Activated CD8-positive, alpha-beta memory T cell treated with anti-CD3 and anti-CD28 coated beads, Interleukin-2, amount 50 U/mL, for 48 hours (primary cell): ENCODE measurements around the gene NECTIN1.
"Not testable (repeated sequence)": the region's sequence is repeated elsewhere in the genome, so short reads cannot be mapped to it uniquely, and the experiment has no call there.

Experiments used
- DNase-seq: peaks from one replicate; pipeline ENCODE4 v3.0.0-alpha.2; 2020

Gene NECTIN1

DNA sequence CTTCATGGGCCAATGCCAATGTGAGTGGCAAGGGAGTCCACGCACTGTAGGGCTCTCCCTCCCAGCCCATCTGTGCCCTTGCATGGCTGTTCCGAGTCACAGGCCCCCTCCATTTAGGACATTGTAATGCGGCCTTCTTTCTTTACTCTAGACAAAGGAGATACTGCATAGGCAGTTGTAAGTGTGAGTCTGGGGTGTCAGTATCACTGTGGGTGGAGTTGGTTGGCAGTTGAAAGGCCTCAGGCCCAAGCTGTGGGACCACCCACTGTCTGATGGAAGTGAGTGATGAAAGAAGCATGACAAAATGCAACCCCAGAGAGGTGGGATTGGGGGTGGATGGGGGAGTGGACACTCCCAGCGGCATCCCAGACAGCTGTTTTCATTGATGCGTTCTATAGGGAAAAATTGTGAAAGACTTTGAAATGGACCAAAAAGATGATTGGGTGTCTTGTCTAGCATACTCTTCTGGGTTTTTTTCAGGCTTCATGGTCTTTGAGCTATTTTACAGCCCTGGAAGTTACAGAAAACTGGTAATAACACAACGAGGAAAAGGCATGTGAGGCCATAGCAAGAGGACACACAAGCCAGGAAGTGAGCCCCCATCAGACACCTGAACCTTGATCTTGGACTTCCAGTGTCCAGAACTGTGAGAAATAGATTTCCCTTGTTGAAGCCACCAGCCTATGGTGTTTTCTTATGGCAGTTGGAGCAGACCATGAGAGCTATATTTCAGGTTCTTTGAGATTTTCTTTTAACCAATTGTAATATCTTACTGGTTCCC, 114.6 kb downstream of the NECTIN1 start:
- DNase-seq: no peak

DNA sequence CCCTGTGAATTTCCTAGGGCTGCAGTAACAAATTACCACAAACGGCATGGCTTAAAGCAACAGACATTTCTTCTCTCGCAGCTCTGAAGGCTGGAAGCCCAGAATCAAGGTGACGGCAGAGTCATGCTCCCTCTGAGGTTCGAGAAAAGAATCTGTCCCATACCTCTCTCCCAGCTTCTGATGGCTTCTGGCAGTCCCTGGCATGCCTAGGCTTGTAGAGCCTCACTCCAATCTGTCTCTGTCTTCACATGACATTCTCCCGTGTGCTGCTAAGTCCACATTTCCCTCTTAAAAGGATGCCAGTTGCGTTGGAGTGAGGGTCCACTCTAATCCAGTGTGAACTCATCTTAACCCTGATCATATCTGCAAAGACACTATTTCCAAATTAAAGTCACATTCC, 116.2 kb downstream of the NECTIN1 start:
- DNase-seq: no peak

DNA sequence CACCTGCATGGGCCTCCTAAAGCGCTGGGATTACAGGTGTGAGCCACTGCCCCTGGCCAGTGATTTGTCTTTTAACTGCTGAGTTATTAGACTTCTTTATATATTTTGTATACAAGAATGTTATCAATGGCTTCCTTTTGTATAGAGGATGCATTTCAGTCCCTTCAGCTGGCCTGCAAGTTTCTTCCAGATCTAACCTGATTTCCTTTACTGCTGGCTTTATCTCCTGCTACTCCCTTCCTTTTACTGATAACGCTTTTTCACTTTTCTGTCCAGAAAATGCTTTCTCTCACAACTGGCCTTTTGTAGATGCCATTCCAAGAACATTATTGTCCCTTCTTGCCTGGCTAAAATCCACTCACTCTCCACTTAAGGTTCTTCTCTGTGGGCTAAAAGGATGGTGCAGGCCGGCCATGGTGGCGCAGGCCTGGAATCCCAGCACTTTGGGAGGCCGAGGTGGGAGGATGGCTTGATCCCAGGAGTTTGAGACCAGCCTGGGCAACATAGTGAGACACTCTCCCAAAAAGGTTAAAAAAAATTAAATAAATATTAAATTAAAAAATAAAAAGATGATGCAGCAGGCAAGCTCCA, 118.1 kb downstream of the NECTIN1 start:
- no peak for DNase-seq

DNA sequence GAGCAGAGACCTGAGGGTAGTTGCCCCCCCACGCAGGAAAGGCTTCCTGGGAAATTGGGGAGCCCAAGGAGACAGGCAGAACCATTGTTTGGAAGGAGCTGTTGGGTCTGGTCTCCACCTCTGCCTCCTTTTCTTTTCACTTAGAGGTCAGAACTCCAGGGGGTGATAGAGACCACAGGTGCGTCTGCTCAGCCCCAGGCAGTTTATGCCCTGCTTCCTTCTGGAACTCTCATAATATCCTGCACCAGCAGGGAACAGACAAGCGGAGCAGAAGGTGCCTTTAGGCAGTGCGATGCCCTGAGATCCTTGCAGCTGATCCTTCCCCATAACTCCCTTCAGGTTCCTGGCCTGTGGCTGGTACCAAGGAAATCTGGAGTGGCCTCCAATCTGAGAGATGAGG, 120.2 kb downstream of the NECTIN1 start:
- DNase-seq: no peak

DNA sequence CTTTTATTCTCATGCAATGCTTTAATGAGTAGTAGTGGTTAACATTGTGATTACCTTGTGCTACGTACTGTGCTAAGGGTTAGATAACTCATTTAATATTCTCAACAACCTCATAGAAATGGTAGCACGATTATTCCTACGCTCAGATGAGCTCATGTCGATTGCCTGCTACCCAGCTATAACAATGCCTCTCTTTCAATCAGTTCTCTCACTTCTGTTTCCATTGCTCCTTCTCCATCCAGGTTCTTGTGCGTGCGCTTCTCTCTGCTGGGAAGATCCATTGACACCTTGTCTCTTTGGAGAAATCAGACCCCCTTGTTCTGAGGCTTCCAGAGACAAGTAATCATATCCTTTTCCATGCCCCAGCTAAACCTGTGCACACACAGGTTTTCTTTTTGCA, 120.8 kb downstream of the NECTIN1 start:
- DNase-seq: no peak

DNA sequence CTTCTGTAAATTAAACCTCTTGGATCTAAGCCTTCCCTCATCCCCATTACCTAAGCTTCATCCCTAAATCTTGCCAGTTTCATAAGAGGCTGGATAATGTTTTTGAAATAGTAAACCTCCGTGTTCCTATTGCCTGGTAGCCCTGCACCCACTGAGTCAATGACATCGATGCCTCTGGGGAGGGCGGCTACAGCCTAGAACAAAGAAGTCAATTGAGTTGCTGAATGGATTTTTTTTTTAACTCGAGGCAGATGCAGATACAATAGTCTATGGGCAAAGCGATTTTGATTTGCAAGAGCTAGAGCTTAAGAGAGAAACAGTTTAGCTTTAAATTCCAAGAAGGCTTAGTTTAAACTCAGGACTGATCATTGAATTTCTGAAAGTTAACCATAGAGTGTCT, 121.3 kb downstream of the NECTIN1 start:
- no peak for DNase-seq

DNA sequence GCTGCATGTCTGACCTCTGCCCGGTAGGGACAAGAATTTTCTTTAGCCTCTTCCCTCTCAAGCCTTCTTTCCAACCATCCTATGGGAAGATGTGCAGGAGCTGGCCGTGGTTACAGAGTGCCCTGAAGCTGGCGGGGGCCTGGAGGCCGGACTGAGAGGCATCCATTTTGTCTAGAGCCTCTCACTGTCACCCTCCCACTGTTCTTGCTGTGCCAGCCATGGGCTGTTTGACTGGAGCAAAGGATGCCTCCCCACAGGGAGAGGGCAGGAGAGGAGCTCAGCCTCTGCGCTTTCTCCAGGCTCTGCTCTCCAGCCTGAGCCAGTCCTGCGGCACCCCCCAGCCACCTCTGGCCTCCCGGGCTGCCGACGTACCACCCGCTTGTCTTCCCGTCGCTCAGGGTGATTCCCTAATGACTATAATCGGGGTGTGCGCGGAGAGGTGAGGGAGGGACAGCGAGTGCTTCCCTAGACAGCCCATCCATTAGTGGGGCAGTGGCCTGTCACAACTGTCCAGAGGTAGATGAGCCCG, 123.8 kb downstream of the NECTIN1 start:
- no peak for DNase-seq

DNA sequence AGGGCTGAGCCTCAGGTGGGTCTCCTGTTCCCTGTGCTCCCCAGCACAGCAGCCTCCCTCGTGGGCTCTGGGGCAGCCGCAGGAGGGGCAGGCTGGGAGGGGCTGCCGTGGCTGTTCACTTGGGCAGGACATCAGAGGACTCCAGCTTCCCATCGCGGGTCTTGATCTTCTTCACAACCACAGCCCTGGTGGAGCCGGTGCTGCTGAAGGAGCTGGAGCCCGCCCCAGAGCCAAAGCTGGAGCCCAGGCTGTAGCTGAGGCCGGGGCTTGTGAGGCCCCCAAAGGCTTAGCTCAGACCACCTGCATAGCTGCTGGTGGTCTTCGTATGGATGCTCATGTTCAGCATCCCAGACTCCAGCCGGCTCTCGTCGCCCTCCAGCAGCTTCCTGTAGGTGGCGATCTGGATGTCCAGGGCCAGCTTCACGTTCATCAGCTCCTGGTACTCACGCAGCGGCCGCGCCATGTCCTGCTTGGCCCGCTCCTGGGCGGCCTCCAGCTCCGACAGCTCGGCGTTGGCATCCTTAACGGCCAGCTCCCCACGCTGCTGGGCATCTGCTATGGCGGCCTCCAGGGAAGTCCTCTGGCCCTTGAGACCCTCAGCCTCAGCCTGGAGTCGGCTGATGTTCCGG, 126.1 kb downstream of the NECTIN1 start:
- no peak for DNase-seq

DNA sequence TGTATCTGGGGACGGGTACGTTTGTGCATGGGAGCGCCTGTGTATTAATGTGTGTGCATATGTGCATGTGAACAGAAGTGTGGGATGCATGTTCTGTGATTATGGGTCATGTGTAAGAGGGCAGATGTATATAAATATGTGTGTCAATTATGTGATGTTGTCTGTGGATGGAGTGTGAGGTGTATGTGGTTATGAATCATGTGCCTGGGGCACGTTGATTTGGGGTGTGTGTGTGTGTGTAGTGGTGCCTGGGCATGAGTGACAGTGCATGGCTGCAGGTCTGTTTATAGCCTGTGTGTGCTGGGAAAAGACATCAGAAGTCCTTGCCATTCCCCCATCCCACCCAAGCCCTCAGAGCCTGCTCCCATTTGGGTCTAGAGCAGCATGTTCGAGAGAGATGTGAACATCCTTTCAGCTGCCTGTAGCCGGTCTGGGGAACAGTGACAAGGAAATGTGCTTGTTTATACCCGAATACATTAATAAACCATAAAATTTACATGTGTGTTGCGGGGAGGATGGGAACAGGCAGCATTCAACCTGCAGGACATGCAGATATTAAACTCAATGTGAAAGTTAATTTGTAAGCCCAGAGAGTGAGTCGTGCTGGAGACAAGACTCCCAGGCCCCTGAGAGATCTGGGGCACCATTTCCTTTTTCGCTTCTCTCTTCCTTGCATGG, 129.0 kb downstream of the NECTIN1 start:
- no peak for DNase-seq

DNA sequence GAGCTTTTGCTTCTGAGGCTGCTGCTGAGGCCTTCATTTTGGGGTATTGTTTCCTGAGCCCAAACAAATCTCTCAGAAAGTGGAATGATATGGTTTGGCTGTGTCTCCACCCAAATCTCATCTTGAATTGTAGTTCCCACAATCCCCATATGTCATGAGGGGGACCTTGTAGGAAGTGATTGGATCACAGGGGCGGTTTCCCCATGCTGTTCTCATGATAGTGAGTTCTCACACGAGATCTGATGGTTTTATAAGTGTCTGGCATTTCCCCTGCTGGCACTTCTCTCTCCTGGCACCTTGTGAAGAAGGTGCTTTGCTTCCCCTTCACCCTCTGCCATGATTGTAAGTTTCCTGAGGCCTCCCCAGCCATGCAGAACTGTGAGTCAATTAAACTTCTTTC, 133.1 kb downstream of the NECTIN1 start:
- not testable (repeated sequence) for DNase-seq

DNA sequence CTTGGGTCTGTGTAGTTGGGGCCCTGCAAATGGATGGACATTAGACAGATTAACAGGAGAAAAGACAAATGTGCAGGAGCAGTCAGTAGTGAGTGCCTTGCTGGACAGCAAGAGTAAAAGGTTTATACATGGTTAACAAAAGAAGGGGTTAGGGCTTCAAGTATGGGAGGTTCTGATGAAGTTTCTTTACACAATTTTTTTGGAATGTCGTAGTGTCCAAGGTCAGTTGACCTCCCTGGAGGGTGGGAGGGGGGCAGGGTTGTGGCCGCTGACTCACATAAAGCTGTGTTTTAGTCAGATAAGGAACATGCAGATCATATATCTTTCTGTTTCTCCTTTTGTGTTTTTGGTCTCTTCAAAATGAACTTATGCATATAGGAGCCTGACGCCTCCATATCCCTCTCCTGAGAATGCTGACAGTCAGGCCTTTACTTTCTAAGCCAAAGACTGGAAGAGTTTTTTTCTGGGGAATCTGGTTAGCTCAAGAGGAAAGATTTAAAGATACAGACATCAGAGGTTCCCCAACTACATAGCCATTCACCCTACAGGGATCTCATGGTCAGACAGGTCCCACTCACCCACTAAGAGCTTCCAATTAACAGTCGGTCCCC, 134.3 kb downstream of the NECTIN1 start:
- DNase-seq: no peak

DNA sequence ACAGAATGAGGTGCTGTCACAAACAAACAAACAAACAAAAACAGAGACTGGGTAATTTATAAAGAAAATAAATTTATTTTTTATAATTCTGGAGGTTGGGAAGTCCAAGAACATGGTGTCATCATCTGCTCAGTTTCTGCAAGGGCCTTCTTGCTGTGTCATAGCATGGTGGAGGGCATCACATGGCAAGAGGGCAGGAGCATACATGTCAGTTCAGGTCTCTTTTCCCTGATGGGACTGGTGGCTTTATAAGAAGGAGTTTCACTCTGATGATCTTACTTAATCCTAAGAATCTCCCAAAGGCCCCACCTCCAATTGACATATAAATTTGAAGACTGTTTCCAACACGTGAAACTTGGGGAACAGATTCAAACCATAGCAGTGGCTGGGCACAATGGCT, 135.7 kb downstream of the NECTIN1 start:
- DNase-seq: no peak

DNA sequence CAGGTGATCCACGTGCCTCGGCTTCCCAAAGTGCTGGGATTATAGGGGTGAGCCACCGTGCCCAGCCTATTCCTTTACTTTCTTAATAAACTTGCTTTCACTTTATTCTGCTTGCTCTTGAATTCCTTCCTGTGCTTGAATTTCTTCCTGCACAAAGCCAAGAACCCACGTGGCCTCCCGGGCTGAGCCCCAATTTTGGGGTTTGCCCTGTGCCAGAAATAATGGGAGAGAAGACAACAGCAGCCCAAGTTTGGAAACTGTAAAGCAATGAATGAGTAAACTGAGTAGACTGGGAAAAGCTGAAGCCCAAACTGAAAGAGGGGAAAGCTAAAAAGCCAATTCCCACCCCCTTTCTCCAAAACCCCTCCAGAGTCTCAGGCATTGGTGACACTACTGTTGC, 136.4 kb downstream of the NECTIN1 start:
- DNase-seq: no peak

DNA sequence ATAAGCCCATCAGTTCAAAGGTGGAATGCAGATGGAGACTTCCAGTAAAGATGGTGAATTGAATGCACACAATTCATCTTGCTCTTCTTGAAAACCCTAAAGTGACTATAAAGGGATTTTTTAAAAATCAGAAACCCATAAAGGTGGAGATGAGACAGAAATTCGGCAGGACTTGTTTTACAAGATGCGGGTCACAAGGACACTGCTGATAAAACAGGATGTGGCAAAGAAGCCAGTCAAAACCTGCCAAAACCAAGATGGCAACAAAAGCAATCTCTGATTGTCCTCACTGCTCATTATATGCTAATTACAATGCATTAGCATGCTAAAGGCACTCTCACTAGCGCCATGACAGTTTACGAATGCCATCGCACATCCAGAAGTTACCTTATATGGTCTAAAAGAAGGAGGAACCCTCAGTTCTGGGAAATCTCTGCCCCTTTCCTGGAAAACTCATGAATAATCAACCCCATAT, 137.1 kb downstream of the NECTIN1 start:
- no peak for DNase-seq

DNA sequence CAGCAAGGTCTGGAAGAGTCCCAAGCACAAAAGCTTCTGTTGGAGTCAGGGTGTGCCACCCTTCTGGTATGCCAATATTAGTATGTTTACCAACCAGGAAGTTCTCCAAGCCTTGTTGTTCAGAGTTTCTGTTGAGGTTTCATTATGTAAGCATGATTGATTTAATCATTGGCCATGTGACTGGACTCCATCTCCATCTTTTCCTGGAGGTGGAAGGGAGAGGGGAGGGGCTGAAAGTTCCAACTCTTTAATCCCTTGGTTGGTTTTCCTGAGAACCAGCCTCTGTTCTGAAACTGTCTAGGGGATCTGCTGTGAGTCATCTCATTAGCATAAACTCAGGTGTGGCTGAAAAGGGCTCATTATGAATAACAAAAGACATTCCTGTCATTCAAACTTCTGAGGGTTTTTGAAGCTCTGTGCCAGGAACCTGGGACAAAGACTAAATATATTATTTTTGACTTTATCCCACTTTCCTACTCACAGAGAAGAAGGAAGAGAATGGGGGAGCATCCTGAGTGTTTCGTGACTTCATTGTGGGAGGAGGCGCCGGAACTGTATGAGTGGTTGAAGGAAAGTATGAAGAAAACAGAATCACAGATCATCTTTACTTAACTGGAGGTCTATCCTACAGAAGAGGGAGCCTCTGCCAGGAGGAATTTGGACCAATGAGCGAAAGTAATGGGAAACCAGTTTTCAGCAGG, 138.2 kb downstream of the NECTIN1 start:
- no peak for DNase-seq

DNA sequence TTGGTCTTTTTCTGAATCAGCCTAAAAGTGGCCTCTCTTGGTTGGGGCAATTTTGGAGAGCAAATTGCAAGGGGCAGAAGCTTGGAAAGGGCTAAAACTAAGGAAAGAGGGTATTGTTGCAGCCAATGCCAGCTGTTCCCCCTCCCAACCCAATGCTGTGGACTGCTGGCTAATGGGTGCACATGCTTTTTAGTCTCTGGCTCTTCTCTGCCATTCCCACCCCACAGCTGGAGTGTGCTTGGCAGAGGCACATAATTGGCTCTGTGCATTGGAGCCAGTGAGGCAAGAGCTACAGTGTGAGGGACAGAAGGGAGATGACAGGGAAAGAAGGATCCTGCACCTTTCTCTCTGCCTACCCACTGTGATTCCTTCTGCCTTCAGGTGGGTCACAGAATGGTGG, 140.0 kb downstream of the NECTIN1 start:
- DNase-seq: no peak
